Fibroblast of mammary gland (primary cell): Measurements from ENCODE around the gene KATNBL1.
"Not testable (repeated sequence)": the region's sequence is repeated elsewhere in the genome, so short reads cannot be mapped to it uniquely, and the experiment has no call there.

Experiments
- DNase-seq: peaks from one replicate; pipeline ENCODE4 v3.0.0-alpha.2; 2010; ENCODE audit warnings: low read depth
- H3K4me3 ChIP-seq: 2 replicates; pipeline ENCODE4 v1.5.1; 2011; ENCODE audit warnings: low read depth, mild to moderate bottlenecking, low read length, moderate library complexity; ENCODE audit not compliant: control insufficient read depth
- TF ChIP-seq, protein P1 (sequence below): conservative IDR thresholded peaks from 2 replicates; pipeline ENCODE4 v1.5.1; 2011; ENCODE audit warnings: low read depth, low read length, inconsistent platforms; ENCODE audit not compliant: control insufficient read depth, insufficient read depth

The KATNBL1 gene

DNA sequence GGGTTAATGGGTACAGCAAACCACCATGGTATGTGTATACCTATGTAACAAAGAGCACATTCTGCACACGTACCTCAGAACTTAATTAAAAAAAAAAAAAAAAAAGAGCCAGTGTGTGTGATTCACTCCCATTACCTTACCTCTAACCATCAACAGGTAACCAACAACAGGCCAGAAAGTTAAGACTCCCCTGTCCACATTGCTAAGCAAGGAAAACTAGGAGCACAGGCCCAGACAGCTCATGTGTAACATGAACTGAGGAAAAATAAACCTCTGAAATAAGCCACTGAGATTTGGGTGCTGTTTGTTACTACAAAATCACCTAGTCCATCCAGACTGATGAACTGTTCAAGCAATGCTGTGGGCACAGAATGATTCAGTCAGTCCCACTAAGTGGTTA, 6.0 kb downstream of the KATNBL1 start:
- TF ChIP-seq, protein P1, sequence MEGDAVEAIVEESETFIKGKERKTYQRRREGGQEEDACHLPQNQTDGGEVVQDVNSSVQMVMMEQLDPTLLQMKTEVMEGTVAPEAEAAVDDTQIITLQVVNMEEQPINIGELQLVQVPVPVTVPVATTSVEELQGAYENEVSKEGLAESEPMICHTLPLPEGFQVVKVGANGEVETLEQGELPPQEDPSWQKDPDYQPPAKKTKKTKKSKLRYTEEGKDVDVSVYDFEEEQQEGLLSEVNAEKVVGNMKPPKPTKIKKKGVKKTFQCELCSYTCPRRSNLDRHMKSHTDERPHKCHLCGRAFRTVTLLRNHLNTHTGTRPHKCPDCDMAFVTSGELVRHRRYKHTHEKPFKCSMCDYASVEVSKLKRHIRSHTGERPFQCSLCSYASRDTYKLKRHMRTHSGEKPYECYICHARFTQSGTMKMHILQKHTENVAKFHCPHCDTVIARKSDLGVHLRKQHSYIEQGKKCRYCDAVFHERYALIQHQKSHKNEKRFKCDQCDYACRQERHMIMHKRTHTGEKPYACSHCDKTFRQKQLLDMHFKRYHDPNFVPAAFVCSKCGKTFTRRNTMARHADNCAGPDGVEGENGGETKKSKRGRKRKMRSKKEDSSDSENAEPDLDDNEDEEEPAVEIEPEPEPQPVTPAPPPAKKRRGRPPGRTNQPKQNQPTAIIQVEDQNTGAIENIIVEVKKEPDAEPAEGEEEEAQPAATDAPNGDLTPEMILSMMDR = no peak
- no peak for DNase-seq
- H3K4me3 ChIP-seq = no peak overlapping the region

- DNase-seq = no peak
- TF ChIP-seq, protein P1 = no peak
- H3K4me3 ChIP-seq = no peak overlapping the region
These were observed 6.6 kb downstream of the KATNBL1 start for GRCh38 chr15:34203305-34203704.

DNA sequence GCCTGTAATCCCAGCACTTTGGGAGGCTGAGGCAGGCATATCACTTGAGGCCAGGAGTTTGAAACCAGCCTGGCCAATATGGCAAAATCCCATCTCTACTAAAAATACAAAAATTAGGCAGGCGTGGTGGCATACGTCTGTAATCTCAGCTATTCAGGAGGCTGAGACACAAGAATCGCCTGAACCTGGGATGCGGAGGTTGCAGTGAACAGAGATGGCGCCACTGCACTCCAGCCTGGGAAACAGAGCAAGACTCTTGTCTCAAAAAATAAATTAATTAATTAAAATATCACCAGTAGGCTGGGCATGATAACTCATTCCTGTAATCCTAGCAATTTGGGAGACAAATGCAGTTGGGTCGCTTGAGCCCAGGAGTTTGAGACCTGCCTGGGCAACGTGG, 16.6 kb downstream of the KATNBL1 start:
- not testable (repeated sequence) for H3K4me3 ChIP-seq, DNase-seq

DNA sequence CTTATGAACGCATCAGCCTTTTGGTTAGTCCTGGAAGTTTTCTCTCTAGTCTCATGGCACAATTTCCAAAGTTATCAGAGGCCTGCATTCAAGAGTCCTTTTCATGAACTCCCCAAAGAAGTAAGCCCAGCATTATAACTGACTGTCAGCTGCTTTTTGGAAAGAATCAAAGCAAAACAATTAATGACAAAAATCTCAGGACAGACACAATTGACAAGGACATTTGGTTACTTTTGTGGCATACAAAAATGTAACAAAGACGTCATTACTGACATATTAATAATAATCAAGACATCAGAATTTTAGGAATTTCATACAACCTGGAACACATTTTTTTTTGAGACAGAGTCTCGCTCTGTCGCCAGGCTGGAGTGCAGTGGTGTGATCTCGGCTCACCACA, 21.2 kb downstream of the KATNBL1 start:
- H3K4me3 ChIP-seq = no peak overlapping the region
- DNase-seq = no peak
- TF ChIP-seq, protein P1 = no peak

GRCh38 chr15:34185666-34186065, 24.2 kb downstream of the KATNBL1 start:
- TF ChIP-seq, protein P1 = no peak
- DNase-seq = no peak
- H3K4me3 ChIP-seq = no peak overlapping the region

GRCh38 chr15:34182942-34183341, 27.0 kb downstream of the KATNBL1 start:
- TF ChIP-seq, protein P1 = no peak
- no peak overlapping the region for H3K4me3 ChIP-seq
- no peak for DNase-seq

DNA sequence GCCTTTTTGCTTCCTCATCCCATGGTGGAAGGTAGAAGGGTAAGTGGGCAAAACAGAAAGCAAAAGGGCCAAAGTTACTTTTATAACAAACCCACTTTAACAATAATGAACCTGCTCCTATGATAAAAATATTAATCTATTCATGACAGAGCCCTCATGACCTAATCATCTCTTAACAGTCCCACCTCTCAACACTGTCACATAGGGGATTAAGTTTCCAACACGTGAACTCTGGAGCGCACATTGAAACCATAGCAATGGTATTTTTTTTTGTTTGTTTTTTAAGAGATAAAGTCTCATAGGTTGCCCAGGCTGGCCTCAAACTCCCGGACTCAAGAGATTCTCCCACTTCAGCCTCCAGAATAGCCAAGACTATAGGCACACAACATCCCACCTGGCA, 30.7 kb downstream of the KATNBL1 start:
- H3K4me3 ChIP-seq = no peak overlapping the region
- no peak for DNase-seq
- TF ChIP-seq, protein P1 = no peak

DNA sequence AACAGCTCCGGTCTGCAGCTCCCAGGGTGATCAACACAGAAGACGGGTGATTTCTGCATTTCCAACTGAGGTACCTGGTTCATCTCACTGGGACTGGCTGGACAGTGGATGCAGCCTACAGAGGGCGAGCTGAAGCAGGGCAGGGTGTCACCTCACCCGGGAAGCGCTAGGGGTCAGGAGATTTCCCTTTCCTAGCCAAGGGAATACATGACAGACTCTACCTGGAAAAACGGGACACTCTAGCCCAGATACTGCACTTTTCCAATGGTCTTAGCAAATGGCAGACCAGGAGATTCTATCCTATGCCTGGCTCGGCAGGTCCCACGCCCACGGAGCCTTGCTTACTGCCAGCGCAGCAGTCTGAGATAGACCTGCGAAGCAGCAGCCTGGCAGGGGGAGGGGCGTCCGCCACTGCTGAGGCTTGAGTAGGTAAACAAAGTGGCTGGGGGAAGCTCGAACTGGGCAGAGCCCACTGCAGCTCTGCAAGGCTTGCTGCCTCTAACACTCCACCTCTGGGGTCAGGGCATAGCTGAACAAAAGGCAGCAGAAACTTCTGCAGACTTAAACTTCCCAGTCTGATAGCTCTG, 43.8 kb downstream of the KATNBL1 start:
- H3K4me3 ChIP-seq, DNase-seq: not testable (repeated sequence)
